Measurements from ENCODE around the gene MRGPRE. TPM values are rescaled to one million over a fixed set of nuclear protein-coding genes. Genes with fewer than 3 reads are reported as not detected.

The MRGPRE gene
- total and polyA plus RNA-seq, 4 donors = 0.23 TPM; not detected in 3

DNA sequence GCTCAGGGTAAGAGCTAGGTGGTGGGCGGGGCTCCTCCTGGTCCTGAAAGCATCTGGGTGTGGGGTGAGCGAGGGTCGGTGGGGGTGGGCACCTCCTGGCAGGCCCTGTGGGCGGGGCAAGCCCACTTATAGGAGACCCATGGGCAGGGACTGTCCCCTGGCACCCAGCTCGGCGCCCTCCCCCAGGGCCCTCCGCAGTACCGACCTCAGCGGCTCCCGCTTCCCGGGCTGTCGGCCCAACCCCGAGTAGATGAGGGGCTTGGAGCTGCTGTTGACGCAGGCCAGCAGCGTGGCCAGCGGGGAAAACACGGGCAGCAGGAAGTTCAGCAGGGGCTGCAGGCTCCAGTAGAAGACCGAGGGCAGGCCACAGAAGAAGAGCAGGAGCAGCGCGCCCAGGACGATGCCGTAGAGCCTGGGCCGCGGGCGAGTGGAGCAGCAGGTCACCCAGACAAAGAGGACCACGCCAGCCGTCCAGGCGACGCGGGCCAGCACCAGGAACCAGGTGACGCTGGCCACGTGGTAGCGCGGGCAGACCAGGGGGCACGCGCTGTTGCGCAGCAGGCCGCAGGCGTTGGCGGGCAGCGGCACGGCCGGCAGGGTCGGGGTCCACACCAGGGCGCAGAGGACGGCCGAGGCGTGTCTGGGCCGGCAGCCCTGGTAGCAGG is 14.3 kb downstream of the MRGPRE start:
- H3K36me3 ChIP-seq (ENCODE audit: control insufficient read depth in 4 of 4, insufficient read depth in 3 of 4, low read depth in 1 of 4, low read length in 3 of 4) = no peaks in the 10 kb centered on the region
- H3K4me3 ChIP-seq (ENCODE audit: low read depth in 1 of 3, low read length in 3 of 3) = no peak overlapping the region
- DNase-seq (ENCODE audit: low spot score) = no peak
- no peak overlapping the region for H3K9ac ChIP-seq (ENCODE audit: low read depth in 1 of 2, low read length in 2 of 2)
- TF ChIP-seq, protein P1, sequence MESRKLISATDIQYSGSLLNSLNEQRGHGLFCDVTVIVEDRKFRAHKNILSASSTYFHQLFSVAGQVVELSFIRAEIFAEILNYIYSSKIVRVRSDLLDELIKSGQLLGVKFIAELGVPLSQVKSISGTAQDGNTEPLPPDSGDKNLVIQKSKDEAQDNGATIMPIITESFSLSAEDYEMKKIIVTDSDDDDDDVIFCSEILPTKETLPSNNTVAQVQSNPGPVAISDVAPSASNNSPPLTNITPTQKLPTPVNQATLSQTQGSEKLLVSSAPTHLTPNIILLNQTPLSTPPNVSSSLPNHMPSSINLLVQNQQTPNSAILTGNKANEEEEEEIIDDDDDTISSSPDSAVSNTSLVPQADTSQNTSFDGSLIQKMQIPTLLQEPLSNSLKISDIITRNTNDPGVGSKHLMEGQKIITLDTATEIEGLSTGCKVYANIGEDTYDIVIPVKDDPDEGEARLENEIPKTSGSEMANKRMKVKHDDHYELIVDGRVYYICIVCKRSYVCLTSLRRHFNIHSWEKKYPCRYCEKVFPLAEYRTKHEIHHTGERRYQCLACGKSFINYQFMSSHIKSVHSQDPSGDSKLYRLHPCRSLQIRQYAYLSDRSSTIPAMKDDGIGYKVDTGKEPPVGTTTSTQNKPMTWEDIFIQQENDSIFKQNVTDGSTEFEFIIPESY (IDR thresholded peaks at IDR 0.05) = no peak
- TF ChIP-seq RXRA (IDR thresholded peaks at IDR 0.05) = no peak
- no peak for TF ChIP-seq RAD21 (IDR thresholded peaks at IDR 0.05)
- TF ChIP-seq, protein P2, sequence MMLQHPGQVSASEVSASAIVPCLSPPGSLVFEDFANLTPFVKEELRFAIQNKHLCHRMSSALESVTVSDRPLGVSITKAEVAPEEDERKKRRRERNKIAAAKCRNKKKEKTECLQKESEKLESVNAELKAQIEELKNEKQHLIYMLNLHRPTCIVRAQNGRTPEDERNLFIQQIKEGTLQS (IDR thresholded peaks at IDR 0.05) = no peak
- no peak for TF ChIP-seq FOXA2 (IDR thresholded peaks at IDR 0.05)
- no peak for TF ChIP-seq TAF1 (conservative IDR thresholded peaks at IDR 0.05)
- TF ChIP-seq, protein P3, sequence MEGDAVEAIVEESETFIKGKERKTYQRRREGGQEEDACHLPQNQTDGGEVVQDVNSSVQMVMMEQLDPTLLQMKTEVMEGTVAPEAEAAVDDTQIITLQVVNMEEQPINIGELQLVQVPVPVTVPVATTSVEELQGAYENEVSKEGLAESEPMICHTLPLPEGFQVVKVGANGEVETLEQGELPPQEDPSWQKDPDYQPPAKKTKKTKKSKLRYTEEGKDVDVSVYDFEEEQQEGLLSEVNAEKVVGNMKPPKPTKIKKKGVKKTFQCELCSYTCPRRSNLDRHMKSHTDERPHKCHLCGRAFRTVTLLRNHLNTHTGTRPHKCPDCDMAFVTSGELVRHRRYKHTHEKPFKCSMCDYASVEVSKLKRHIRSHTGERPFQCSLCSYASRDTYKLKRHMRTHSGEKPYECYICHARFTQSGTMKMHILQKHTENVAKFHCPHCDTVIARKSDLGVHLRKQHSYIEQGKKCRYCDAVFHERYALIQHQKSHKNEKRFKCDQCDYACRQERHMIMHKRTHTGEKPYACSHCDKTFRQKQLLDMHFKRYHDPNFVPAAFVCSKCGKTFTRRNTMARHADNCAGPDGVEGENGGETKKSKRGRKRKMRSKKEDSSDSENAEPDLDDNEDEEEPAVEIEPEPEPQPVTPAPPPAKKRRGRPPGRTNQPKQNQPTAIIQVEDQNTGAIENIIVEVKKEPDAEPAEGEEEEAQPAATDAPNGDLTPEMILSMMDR (IDR thresholded peaks at IDR 0.05; ENCODE audit: low read depth, low read length, missing input control) = no peak
- no peak overlapping the region for H3K27ac ChIP-seq (ENCODE audit: low read depth in 1 of 2, low read length in 2 of 2)
- no peaks in the 10 kb centered on the region for H3K4me1 ChIP-seq (ENCODE audit: control insufficient read depth in 4 of 4, insufficient read depth in 4 of 4, low read length in 3 of 4)
- no peaks in the 10 kb centered on the region for H3K9me3 ChIP-seq (ENCODE audit: control insufficient read depth in 4 of 4, low read length in 3 of 4)
- H3K27me3 ChIP-seq (ENCODE audit: control insufficient read depth in 4 of 4, insufficient read depth in 4 of 4, low read length in 3 of 4) = peaks cover 0 to 7% (median 3%) of the 10 kb centered on the region in 4 donors
- 84% methylated on average over 49 of the region's 49 CpGs for WGBS

DNA sequence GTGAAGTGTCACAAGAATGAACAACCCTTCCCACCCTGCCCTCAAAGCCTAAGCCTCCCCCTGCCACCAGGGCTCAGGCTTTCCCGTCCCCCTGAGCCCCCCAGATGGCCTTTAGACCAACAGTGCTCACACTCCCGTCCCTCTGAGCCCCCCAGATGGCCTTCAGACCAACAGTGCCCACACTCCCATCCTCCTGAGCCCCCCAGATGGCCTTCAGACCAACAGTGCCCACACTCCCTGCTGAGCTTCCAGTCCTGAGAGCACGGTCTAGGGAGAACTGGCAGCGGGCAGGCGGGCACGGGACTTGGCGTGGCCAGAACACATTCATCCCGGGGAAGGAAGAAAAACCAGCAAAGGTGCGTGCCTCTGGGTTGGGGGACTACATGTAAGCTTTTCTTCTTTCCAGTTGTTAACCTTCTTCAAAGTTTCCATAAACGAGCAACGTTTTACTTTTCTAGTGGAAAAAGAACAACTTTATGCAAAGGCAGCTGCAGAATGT is 16.1 kb downstream of the MRGPRE start:
- 66% methylated on average over 11 of the region's 11 CpGs for WGBS
- Histone ChIP-seq H3K27me3 (ENCODE audit: control insufficient read depth in 4 of 4, insufficient read depth in 4 of 4, low read length in 3 of 4) (peaks cover 0 to 7% (median 1%) of the 10 kb centered on the region in 4 donors), H3K4me1 (ENCODE audit: control insufficient read depth in 4 of 4, insufficient read depth in 4 of 4, low read length in 3 of 4) (no peaks in the 10 kb centered on the region), H3K9ac (ENCODE audit: low read depth in 1 of 2, low read length in 2 of 2) (no peak overlapping the region), H3K9me3 (ENCODE audit: control insufficient read depth in 4 of 4, low read length in 3 of 4) (no peaks in the 10 kb centered on the region), H3K27ac (ENCODE audit: low read depth in 1 of 2, low read length in 2 of 2) (no peak overlapping the region), H3K4me3 (ENCODE audit: low read depth in 1 of 3, low read length in 3 of 3) (no peak overlapping the region), H3K36me3 (ENCODE audit: control insufficient read depth in 4 of 4, insufficient read depth in 3 of 4, low read depth in 1 of 4, low read length in 3 of 4) (no peaks in the 10 kb centered on the region)
- TF ChIP-seq HNF4A (conservative IDR thresholded peaks at IDR 0.05) (no peak), HNF4G (IDR thresholded peaks at IDR 0.05) (no peak), YY1 (IDR thresholded peaks at IDR 0.05) (no peak)
- no peak for DNase-seq (ENCODE audit: low spot score)

DNA sequence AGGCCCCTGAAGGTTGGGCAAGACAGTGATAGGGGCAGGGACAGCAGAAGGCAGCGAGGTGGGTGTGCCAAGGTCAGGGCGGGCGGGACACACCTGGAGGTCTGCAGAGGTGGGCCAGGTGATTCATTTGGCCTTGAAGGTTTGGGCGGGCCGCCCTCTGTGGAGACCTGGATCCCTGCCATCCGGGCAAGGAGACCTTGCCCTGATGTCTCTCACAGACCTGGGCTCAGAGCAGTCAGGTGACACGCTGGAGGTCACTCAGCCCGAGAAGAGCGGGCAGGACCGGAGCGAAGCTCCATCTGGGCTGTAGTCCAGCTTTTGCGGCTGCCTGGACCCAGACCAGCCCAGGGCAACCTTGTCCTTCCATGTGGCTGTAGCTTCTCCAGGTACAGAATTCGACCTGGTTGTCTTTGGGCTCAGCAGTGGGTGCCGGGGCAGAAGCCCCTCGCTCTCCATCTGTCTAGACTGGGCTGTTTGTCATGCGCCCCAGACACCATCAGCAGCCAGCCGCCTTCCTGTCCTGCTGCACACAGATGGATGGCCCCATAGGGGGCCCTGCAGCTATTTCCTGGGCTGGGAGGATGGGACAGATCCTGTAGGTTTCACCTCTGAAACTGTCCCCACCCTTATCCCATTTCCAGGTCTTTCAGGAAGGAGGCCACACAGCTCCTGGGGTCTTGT is 16.7 kb downstream of the MRGPRE start:
- H3K27ac ChIP-seq (ENCODE audit: low read depth in 1 of 2, low read length in 2 of 2) = no peak overlapping the region
- no peak overlapping the region for H3K4me3 ChIP-seq (ENCODE audit: low read depth in 1 of 3, low read length in 3 of 3)
- no peak overlapping the region for H3K9ac ChIP-seq (ENCODE audit: low read depth in 1 of 2, low read length in 2 of 2)
- H3K36me3 ChIP-seq (ENCODE audit: control insufficient read depth in 4 of 4, insufficient read depth in 3 of 4, low read depth in 1 of 4, low read length in 3 of 4) = no peaks in the 10 kb centered on the region
- no peaks in the 10 kb centered on the region for H3K9me3 ChIP-seq (ENCODE audit: control insufficient read depth in 4 of 4, low read length in 3 of 4)
- 51% methylated on average over 17 of the region's 17 CpGs for WGBS
- no peak for DNase-seq (ENCODE audit: low spot score)
- H3K27me3 ChIP-seq (ENCODE audit: control insufficient read depth in 4 of 4, insufficient read depth in 4 of 4, low read length in 3 of 4) = peaks cover 0 to 7% (median 1%) of the 10 kb centered on the region in 4 donors
- no peaks in the 10 kb centered on the region for H3K4me1 ChIP-seq (ENCODE audit: control insufficient read depth in 4 of 4, insufficient read depth in 4 of 4, low read length in 3 of 4)
- TF ChIP-seq, protein P2 (IDR thresholded peaks at IDR 0.05) = no peak
- TF ChIP-seq, protein P3 (IDR thresholded peaks at IDR 0.05; ENCODE audit: low read depth, low read length, missing input control) = no peak
- no peak for TF ChIP-seq HNF4G (IDR thresholded peaks at IDR 0.05)
- no peak for TF ChIP-seq FOXA1 (IDR thresholded peaks at IDR 0.05)
- no peak for TF ChIP-seq GABPA (IDR thresholded peaks at IDR 0.05 in 1 of 2, conservative IDR thresholded peaks at IDR 0.05 in 1 of 2)
- no peak for TF ChIP-seq JUND (IDR thresholded peaks at IDR 0.05)
- TF ChIP-seq, protein P1 (IDR thresholded peaks at IDR 0.05) = no peak
- TF ChIP-seq HNF4A (conservative IDR thresholded peaks at IDR 0.05) = no peak
- TF ChIP-seq EGR1 (IDR thresholded peaks at IDR 0.05; ENCODE audit: low read depth in 2 of 2) = no peak
- no peak for TF ChIP-seq SP1 (IDR thresholded peaks at IDR 0.05)
- no peak for TF ChIP-seq TAF1 (conservative IDR thresholded peaks at IDR 0.05)
- TF ChIP-seq RAD21 (IDR thresholded peaks at IDR 0.05) = no peak
